Brain pericyte (primary cell): Measurements from ENCODE around the gene TENT5C.

ENCODE experiments used
- DNase-seq: peaks from one replicate; pipeline ENCODE4 v3.0.0-alpha.2; 2012; ENCODE audit warnings: low read depth, low spot score

The TENT5C gene

GRCh38 chr1:117591252-117591651, 14.6 kb upstream of the TENT5C start:
- no peak for DNase-seq

GRCh38 chr1:117592155-117592554, 13.7 kb upstream of the TENT5C start:
- no peak for DNase-seq

GRCh38 chr1:117594261-117594990, 11.4 kb upstream of the TENT5C start:
- DNase-seq, result no peak

GRCh38 chr1:117596023-117596720, 9.7 kb upstream of the TENT5C start:
- DNase-seq, result no peak

GRCh38 chr1:117598489-117598888, 7.4 kb upstream of the TENT5C start:
- DNase-seq, result no peak

GRCh38 chr1:117599286-117600221, 6.3 kb upstream of the TENT5C start:
- no peak for DNase-seq

GRCh38 chr1:117600325-117600943, 5.4 kb upstream of the TENT5C start:
- DNase-seq, result no peak

GRCh38 chr1:117600966-117601365, 4.9 kb upstream of the TENT5C start:
- DNase-seq, result no peak

GRCh38 chr1:117602862-117603261, 3.0 kb upstream of the TENT5C start:
- no peak for DNase-seq

- DNase-seq, result no peak
Observed at GRCh38 chr1:117605164-117605773, 579 bp upstream of the TENT5C start.

GRCh38 chr1:117606649-117607430, 992 bp downstream of the TENT5C start:
- no peak for DNase-seq

GRCh38 chr1:117607471-117607870, 1.6 kb downstream of the TENT5C start:
- no peak for DNase-seq

GRCh38 chr1:117608115-117608615, 2.3 kb downstream of the TENT5C start:
- DNase-seq, result no peak

- DNase-seq, result no peak
Observed at GRCh38 chr1:117608758-117609157, 2.9 kb downstream of the TENT5C start.

- DNase-seq, result no peak
Observed at GRCh38 chr1:117609471-117609911, 3.6 kb downstream of the TENT5C start.

GRCh38 chr1:117610036-117610435, 4.2 kb downstream of the TENT5C start:
- no peak for DNase-seq

- no peak for DNase-seq
Observed at GRCh38 chr1:117611121-117611601, 5.3 kb downstream of the TENT5C start.

GRCh38 chr1:117611894-117612483, 6.1 kb downstream of the TENT5C start:
- no peak for DNase-seq

GRCh38 chr1:117612517-117613248, 6.8 kb downstream of the TENT5C start:
- DNase-seq, result no peak
